HL-60/S4 treated with phorbol 12-myristate 13-acetate at 8.2 ng/mL for 4 days and 3 days (cell line): ENCODE results near the gene SEZ6.

ENCODE experiments used
- in situ Hi-C: fragments of 300-500 bp; cut with MboI; formaldehyde crosslinking; loops from 2 replicates; pipeline ENCODE4 v1.15.0; 2022; ENCODE audit warnings: low sequenced_read_pairs

SEZ6 gene, protein sequence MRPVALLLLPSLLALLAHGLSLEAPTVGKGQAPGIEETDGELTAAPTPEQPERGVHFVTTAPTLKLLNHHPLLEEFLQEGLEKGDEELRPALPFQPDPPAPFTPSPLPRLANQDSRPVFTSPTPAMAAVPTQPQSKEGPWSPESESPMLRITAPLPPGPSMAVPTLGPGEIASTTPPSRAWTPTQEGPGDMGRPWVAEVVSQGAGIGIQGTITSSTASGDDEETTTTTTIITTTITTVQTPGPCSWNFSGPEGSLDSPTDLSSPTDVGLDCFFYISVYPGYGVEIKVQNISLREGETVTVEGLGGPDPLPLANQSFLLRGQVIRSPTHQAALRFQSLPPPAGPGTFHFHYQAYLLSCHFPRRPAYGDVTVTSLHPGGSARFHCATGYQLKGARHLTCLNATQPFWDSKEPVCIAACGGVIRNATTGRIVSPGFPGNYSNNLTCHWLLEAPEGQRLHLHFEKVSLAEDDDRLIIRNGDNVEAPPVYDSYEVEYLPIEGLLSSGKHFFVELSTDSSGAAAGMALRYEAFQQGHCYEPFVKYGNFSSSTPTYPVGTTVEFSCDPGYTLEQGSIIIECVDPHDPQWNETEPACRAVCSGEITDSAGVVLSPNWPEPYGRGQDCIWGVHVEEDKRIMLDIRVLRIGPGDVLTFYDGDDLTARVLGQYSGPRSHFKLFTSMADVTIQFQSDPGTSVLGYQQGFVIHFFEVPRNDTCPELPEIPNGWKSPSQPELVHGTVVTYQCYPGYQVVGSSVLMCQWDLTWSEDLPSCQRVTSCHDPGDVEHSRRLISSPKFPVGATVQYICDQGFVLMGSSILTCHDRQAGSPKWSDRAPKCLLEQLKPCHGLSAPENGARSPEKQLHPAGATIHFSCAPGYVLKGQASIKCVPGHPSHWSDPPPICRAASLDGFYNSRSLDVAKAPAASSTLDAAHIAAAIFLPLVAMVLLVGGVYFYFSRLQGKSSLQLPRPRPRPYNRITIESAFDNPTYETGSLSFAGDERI

DNA sequence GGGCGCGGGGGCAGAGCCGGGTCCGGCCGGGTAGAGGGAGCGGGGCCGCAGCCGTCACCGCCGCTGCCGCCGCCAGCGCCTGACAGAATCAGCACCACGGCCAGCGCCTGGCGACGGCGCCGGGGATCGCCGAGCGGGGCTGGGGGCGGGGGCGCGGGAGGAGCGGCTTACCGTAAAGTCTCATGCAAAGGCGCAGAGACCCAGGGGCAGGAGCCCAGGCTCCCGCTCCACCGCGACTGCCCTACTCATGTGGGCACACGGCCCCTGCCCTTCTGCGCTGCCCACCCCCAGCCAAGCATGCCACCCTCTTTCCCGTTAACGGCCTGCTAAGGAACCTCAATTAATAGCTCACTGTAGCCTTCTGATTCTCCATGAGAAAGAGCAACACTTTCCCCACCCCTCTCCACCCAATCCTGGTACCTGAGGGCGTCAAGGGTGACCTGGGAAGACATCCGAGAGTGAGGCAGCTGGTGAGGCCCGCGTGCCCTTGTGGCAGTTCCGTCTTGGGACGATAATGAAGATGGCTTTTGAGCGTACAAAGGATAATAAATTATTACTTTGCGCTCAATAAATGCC lies at the start of gene SEZ6:
TSS of gene SEZ6 (minus strand) at position 98 of the 576 bp plus-strand sequence. CDS start 164 bp downstream, outside the sequence.
- in situ Hi-C loops = no loop called here

DNA sequence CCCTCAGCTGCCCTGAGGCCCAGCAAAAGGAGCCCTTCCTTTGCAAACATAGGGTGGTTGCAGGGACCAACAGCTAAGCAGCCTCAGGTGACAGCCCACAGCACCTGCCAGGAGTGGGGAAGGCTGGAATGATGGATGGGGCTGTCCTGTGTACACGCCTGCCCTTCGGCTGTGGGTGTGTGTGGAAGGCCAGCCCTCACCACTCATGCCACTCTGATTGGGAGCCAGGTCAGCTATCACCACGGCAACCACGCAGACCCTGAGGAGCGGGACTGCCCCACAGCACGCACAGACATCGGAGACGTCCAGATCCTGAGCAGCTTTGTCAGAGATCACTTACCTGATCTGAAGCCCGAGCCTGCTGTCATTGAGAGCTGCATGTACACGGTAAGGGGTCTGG lies 49.0 kb upstream of the SEZ6 start:
- in situ Hi-C loops = no loop called here

DNA sequence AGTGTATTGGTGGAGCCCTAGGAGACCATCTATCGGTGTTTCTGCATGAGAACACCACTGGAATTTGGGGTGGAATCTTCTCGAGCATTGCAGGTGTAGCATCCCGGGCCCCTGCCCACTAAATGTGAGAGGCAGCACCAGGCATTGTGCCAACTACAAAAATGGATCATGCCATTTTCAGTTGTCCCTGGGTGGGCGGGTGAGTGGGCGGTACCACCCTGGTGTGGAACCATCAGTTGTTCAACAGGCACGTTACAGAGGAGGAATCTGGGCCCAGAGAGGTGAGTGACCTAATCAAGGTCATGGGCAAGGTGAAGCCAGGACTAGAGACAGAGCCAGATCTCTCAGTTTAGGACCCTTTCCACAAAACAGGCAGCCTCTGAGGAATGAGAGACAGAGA lies 45.9 kb upstream of the SEZ6 start:
- in situ Hi-C loops = no loop called here

DNA sequence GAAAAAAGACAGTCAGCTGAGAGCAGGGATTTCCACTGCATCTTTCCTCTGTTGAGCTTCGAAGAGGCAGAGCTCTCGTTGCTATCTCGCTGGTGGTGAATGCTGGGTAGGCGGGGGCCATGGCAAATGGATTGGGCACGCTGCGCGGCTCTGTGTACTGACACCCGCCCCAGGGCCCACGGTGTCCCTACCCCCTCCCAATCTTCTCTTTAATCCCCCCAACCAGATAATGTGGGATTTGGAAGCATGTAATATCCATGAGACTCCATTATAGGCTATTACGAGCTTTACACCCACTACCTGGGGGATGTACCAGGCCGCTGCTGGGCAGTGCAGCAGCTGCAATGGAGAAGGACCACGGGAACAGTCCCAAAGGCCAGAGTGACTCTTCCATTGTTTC lies 45.4 kb upstream of the SEZ6 start:
- in situ Hi-C loops = no loop called here

DNA sequence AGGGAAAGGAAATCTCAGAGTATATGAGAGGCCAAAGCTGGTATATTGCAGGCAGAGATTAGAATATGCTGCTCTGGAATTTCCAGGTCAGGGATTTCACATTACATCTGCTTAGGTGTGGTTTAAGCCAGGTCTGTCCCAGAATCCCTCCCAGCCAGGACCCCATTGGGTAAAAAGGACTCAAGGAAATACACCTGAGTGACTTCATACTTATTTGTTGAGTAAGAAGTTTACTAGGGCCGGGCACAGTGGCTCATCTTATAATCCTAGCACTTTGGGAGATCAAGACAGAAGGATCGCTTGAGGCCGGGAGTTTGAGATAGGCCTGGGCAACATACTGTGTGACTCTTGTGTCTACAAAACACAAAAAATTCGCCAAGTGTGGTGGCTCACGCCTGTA lies 44.3 kb upstream of the SEZ6 start:
- in situ Hi-C loops = no loop called here

DNA sequence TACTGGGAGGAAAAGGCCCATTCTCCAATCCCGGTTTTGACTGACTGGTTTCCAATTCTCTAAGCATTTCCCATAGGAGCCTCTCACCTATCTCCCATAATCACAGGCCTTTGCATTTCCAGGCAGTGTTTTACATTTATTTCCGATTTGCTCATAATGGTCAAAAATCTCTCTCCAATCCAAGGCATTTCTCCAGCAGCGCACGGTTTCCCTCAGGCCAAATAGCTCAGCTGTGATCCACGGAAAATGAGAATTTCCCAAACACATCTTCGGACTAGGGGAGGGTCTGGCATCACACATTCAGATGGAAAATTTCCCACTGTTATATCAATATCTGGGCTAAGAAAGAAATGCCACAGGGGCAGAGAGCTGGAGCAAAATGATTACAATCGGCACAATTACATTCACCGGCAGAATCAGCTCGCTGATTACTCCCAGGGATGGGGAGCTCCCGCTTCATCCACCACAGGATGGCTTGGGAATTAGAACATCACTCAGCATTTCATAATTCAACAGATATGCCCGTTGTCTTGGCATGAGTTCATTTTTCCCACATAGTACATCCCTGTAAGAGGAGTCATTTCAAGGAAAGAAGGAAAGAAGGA lies 43.8 kb upstream of the SEZ6 start:
- in situ Hi-C loops = no loop called here

DNA sequence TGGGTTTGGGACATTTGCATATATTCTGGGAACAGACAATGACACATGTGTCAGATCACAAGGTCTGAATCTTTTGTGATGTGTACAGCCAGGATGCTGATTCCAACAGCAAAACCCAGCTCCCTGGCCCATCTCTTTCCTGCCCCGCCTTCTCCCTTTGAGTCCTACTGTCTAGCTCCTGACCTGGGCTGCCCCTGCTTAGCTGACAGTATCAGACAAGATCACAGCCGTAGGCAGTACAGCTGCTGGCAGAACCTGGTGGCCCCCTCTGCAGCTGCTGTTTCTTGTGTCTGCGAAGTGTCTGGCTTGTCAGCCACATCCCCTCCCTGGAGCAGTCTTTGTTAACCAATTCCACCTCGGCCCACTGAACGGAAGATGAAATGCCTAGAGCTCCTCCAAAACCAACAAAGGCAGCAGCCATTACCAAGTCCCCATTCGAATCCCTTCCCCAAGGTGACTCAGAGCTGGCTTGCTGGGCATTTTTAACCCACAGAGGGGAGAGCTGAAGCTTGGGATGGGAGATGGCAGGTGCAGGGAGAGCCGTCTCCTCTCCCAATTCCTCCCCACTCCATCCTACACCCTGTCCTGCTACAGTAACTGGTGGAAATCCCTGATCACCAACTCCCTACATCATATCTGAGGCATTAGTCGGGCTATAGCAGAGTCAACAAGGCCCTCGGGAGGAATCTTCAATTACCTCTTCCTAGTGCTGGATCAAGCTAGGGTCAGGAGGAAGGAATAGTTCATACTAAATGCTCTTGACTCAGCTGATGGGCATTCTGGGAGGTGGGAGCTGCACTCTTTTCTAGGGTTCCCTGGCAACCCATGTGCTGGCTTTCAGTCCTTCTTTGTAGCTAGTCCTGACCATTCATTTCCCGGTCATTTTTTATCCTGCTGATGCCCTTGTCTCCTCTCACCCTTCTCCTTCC lies 42.9 kb upstream of the SEZ6 start:
- in situ Hi-C loops = no loop called here

DNA sequence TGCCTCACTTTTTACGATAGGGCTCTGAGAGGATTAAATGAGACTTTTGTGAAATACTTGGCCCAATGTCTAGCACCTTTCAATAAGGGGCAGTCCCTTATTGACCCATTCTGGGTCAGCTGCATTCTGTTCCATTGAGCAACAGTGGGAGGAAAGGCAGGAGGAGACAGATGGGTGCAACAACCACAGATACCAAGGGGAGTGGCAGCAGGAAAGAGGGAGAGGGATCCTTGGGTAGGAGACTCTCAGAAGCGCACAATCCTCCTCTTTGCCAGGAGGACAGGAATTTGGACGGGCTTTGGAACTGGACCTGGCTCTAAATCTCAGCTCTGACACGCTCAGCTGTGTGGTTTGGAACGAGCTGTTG lies 40.6 kb upstream of the SEZ6 start:
- in situ Hi-C loops = no loop called here

DNA sequence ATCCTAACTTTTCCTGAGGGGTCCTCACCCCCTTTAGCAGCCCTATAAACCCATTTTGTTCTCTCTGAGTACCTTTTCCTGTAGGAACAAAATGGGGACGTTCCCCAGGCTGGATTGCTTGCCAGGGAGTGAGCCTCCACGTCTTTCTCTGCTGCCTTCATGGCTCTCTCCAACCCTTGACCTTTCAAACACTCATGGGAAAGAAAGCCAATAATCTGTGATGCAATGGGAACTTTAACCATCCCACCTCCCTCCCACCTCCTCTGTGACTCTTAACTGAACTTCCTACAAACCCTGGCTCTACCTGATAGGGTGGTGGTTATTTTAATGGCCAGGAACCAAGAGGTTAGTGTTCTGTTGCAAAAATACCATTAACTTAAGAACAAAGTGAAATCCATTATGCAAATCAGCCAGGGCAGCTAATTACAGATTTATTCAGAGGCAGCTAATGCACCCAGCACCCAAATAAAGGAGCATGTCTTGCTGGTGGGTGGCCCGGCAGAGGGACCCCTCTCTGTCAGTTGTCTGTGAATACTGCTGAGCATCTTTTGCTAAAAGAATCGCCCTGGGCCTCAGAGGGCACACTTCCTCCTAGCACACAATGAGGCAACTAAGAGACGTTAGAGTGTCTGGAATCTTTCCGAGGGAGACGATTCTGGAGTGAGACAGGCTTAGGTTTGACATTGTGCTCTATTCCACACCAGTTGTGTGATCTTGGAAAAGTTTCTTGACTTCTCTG lies 40.1 kb upstream of the SEZ6 start:
- in situ Hi-C loops = no loop called here

DNA sequence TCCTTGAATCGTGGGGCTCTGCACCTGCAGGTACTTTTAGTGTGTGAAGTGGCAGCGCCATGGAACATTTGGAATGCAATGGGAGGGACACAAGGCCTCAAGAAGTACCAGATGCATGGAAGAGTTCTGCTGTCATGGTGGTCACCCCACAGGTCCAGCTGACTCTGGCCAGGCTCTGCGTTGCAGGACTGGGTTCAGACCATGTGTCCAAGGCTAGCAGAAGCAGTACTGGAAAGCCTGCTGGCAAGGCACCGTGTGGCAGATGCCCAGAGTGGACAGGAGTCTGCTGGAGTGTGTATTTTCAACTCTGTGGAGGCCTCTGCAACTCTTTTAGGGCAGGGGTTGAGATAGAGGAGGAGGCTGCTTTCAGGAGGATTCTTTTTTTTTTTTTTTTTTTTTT lies 39.2 kb upstream of the SEZ6 start:
- in situ Hi-C loops = no loop called here

DNA sequence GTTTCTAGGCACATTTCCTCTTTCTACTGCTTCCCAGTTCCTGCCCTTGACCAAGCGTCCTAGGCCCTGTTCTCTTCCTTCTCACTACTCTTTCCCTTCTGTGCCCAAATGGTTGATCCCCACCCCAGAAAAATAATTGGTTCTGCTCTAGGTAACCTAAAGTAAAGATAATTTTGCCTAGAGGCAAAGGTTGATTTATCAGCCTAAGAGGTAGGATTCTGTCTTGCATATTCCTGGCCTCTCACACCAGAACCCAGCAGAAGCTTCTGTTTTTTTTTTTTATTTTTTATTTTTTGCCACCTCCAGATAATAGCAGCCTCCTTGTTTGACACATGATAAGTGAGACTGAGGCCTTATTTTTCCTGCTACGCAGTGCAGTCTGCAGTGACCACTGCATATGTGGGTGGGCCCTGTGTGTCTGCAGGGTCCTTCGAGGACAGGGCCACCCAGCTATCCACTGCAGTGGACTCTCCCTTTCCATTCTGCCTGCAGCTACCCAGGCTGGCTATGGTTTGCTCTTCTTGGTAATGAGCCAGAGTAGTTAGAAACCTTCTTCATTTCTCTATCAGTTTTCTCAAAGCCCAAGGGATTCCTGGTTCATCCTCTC lies 37.8 kb upstream of the SEZ6 start:
- in situ Hi-C loops = no loop called here

DNA sequence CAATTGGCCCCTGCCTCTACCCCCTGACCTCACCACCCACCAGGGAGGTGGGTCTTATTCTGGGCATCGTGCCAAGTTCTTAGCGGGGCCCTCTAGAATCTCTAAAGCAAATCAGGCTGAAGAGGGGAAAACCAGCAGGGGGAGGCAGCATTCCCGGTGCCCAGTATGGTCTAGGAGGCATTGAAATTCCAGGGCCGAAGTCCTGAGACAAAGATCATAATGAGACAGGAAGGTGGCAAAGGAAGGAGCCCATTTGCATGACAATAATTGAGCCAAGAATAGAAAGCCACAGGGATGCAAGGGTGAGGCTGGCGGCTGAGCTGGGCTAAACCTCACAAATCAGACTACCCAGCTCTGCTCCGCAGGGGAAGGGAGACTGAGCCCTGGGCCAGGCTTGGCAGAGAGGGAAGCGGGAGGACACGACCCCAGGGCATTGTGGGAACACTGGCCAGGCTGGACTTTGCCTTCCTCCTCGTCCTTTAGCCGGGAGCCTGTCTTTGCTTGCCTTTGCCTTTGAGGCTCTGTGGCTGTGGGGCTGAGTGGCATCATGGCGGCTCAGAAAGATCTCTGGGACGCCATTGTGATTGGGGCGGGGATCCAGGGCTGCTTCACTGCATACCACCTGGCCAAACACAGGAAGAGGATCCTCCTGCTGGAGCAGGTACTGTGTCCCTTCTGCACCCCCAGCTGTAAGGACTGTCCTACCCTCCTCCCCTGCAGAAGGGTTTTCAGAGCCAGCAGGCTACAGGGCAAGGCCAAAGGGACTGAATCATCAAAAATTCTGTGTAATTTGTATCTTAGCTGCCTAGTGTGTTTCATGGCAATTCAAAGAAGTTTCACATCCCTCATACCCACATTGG lies 37.1 kb upstream of the SEZ6 start, which contains the start of gene PIPOX:
TSS of gene PIPOX (plus strand) at position 463 of the 860 bp plus-strand sequence. CDS start at position 548, 85 bp downstream.
- in situ Hi-C loops = no loop called here

DNA sequence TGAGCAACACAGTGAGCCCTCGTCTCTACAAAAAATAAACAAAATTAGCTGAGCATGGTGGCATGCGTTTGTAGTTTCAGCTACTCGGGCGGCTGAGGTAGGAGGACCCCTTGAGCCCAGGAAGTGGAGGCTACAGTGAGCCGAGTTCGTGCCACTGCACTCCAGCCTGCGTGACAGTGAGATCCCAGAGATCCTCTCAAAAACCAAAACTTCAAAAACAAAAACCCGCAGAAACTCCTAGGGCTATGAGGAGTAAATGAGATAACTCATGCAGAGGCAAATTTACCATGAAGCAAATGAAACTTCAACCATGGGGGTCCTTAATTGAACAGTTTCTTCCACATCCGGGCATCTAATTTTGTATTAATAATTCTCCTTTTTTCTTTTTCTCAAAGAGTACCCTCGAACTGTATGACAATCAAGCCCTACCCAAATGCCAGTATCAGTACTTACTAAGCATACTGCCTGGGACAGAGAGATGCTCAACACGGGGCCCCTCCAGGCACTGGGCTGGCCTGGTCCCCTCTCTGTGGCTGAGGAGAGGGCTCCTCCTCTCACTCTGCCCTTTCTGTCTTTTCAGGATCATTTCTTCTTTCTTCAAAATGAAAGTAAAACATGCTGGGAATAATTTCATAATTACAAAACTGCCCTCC lies 36.3 kb upstream of the SEZ6 start:
- in situ Hi-C loops = no loop called here

DNA sequence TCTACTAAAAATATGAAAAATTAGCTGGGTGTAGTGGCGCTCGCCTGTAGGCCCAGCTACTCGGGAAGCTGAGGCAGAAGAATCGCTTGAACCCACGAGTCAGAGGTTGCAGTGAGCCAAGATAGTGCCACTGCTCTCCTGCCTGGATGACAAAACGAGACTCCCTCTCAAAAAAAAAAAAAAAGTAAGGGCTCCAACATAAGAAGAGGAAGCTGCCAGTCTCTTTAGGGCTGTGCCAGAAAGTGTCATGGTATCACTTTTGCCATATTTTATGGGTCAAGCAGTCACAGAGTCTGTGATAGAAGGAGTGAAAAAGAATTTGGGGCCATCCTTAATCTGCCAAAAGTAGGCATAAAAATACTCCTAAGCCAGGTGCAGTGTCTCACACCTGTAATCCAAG lies 35.7 kb upstream of the SEZ6 start:
- in situ Hi-C loops = no loop called here

DNA sequence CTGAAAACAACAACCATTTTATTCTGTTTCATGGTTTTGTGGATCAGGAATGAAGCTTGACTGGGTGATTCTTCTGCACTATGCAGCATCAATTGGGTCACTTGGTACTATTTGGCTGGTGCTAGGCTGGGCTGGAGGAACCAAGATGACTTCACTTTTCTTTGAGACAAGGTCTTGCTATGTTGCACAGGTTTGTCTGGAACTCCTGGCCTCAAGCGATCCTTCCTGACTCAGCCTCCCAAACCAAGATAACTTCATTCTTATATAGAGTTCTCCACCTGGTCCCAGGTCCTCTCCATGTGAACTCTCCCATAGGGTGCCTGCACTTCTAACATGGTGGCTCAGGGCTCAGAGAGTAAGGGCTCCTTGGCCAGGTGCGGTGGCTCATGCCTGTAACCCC lies 35.3 kb upstream of the SEZ6 start:
- in situ Hi-C loops = no loop called here

DNA sequence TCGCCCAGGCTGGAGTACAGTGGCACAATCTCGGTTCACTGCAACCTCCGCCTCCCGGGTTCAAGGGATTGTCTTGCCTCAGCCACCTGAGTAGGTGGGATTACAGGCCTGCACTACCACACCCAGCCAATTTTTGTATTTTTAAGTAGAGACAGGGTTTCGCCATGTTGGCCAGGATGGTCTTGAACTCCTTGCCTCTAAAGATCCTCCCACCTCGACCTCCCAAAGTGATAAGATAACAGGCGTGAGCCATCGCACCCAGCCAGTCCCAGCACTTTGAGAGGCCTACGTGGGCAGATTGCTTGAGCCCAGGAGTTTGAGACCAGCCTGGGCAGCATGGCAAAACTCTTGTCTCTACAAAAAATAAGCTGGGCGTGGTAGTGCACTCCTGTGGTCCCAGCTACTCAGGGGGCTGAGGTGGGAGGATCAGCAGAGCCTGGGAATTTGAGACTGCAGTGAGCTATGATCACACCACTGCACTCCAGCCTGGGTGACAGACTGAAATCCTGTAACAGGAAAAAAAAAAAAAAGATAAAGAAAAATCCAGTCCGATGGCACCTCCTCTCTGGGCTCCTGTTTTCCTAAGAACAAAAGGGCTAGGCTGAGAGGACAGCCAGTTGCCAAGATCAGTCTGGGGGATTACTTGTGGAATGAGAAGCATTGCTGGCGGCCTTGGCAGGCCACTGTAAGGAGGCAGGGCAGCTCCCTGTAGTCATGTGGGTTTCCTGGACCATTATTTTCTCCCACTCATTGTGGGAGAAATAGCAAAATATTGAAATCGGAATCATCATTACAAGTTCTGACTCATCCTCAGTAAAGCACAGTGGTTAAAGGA lies 34.1 kb upstream of the SEZ6 start:
- in situ Hi-C loops = no loop called here
